Endothelial cell (in vitro differentiated cells): ENCODE measurements around the gene PTPRT. TPM values are rescaled to one million over a fixed set of nuclear protein-coding genes. Genes with fewer than 3 reads are reported as not detected.

ENCODE experiments used
- DNase-seq: peaks from one replicate; pipeline ENCODE4 v3.0.0; 2021; ENCODE audit warnings: low spot score
- H3K27ac Mint-ChIP-seq: one replicate; pipeline ENCODE4 v1.8.0; 2021; ENCODE audit warnings: mixed read lengths, inconsistent platforms; ENCODE audit not compliant: unreplicated experiment
- H3K27me3 Mint-ChIP-seq: one replicate; pipeline ENCODE4 v1.8.0; 2021; ENCODE audit warnings: mild to moderate bottlenecking, moderate library complexity, mixed read lengths, inconsistent platforms; ENCODE audit not compliant: unreplicated experiment
- H3K36me3 Mint-ChIP-seq: one replicate; pipeline ENCODE4 v1.8.0; 2021; ENCODE audit warnings: mild to moderate bottlenecking, low read depth, mixed read lengths, inconsistent platforms; ENCODE audit not compliant: unreplicated experiment
- H3K4me1 Mint-ChIP-seq: one replicate; pipeline ENCODE4 v1.8.0; 2021; ENCODE audit warnings: mild to moderate bottlenecking, mixed read lengths, inconsistent platforms; ENCODE audit not compliant: unreplicated experiment
- H3K4me3 Mint-ChIP-seq: one replicate; pipeline ENCODE4 v1.8.0; 2021; ENCODE audit warnings: mild to moderate bottlenecking, mixed read lengths, inconsistent platforms; ENCODE audit not compliant: unreplicated experiment
- H3K9me3 Mint-ChIP-seq: one replicate; pipeline ENCODE4 v1.8.0; 2021; ENCODE audit warnings: mixed read lengths, inconsistent platforms; ENCODE audit not compliant: unreplicated experiment
- total RNA-seq: library from RNA; stranded (reverse); fragmentation: NEBNext Ultra II Directional; extraction: Animal tissue kit (Norgen Biotek cat#: 25700); gene quantifications from one replicate; pipeline ENCODE4 v1.2.1, GENCODE V29; 2021; ENCODE audit not compliant: unreplicated experiment
- TF ChIP-seq, protein P1 (sequence below): fragments of 200-600 bp; sonication (generic); IDR thresholded peaks from one replicate; pipeline ENCODE4 v1.5.0; 2021; ENCODE audit warnings: antibody characterized with exemption; ENCODE audit not compliant: unreplicated experiment

Gene PTPRT
- total RNA-seq, 1 donor from 2014 or later = 0.10 TPM

DNA sequence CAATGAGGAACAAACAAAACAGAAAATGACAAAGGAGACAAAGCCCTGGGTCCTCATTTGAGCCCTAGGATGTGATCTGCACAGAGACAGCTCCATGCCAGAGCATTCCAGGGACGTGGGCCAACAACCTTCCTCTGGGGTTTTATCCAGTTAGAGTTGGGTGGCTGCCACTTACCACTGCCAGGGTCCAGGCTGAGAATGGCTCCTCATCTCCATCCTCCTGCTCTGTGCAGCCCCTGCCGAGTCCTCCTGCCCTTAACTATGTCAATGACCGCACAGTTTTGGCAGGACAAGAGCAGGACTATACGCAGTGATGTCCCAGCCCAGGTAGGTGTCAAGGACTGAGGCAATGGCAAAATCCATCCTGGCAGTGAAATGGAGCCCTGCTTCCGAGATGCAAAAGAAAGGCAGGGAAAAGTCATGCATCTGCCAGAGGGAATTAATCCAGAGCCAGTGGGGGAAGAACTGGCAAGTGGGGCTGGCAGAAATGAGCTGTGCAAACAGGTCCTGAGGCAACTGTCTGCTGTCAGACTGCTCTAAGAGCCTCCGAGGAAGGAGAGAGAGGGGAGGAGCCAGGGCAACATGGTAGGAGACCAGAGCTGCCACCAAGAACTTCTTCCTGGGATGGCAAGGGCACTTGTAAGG lies 449.4 kb downstream of the PTPRT start:
- Mint-ChIP-seq H3K27ac (no peak overlapping the region), H3K27me3 (peaks cover 11% of the 10 kb centered on the region), H3K4me1 (no peaks in the 10 kb centered on the region), H3K9me3 (peaks cover 54% of the 10 kb centered on the region), H3K36me3 (peaks cover 10% of the 10 kb centered on the region), H3K4me3 (no peak overlapping the region)
- TF ChIP-seq, protein P1, sequence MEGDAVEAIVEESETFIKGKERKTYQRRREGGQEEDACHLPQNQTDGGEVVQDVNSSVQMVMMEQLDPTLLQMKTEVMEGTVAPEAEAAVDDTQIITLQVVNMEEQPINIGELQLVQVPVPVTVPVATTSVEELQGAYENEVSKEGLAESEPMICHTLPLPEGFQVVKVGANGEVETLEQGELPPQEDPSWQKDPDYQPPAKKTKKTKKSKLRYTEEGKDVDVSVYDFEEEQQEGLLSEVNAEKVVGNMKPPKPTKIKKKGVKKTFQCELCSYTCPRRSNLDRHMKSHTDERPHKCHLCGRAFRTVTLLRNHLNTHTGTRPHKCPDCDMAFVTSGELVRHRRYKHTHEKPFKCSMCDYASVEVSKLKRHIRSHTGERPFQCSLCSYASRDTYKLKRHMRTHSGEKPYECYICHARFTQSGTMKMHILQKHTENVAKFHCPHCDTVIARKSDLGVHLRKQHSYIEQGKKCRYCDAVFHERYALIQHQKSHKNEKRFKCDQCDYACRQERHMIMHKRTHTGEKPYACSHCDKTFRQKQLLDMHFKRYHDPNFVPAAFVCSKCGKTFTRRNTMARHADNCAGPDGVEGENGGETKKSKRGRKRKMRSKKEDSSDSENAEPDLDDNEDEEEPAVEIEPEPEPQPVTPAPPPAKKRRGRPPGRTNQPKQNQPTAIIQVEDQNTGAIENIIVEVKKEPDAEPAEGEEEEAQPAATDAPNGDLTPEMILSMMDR = no peak
- DNase-seq = no peak

DNA sequence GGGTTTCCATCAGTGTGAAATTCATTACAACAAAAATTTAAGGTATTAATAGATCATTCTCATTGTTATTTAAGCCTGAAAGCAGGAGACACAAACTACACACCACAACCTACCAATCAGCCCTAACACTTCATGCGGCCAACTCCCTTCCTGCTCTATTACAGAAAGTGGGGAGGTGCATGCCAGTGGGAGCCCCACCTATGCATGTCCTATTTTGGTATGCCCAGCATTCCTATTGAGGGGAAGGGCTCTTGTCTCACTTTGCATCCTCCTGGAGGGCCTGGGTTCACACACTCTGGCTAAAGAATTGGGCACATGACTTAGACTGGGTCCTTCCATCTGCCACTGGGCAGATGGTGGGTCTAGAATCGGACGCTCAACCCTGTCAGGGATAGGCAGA lies 450.0 kb downstream of the PTPRT start:
- Mint-ChIP-seq H3K4me3 (no peak overlapping the region), H3K36me3 (peaks cover 14% of the 10 kb centered on the region), H3K9me3 (peaks cover 58% of the 10 kb centered on the region), H3K4me1 (no peaks in the 10 kb centered on the region), H3K27me3 (peaks cover 11% of the 10 kb centered on the region), H3K27ac (no peak overlapping the region)
- DNase-seq = no peak
- TF ChIP-seq, protein P1 = no peak

DNA sequence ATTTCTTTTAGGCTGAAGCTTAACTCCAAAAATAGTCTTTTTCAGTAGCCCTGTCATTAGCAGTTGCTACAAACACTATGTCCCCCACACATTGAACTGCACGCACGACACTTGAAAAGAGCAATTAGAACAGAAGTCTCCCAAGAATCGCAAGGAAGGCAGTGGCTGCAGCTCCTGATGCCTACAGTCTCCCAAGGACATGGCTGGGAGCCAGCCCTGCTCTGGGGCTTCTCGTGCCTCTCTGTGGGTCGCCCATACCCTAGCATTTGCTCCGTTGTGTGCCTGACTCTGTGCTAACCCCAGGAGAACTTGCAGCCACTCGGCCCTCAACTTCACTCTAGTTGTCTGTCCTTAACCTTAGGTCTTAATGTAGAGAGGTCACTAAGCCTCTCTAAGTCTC lies 454.2 kb downstream of the PTPRT start:
- H3K4me3 Mint-ChIP-seq = no peak overlapping the region
- peaks cover 10% of the 10 kb centered on the region for H3K27me3 Mint-ChIP-seq
- H3K36me3 Mint-ChIP-seq = peaks cover 21% of the 10 kb centered on the region

DNA sequence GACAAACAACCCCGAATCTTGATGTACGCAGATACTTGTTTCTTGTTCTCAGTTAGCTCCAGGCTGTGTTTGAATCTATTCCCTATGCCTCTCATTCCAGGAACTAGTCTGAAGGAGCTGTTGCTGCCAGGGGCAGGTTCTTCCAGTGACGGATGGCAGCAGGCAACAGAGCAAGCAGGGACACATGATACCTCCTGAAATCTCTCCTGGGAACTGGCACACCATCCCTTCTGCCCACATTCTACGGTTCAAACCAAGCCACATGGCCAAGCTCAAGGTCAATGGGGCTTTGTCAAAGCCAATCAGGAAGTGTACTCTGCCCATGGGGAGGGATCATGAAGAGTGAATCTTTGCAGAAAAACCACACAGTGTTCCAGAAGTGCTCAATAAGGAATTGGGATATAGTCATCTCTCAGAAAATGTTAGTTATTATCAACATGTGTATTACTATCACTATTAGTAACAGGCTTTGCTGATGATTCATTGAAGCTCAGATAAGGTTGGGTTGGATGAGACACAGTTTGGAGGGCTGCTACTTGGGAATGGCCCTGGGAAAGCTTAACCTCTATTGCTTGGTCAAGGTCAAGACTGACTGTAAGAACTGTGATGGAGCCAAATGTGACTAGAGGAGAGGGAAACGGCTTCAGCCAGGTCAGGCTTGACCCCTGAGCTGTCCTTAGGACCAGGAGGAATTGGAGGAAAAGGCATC lies 454.9 kb downstream of the PTPRT start:
- Mint-ChIP-seq H3K27me3 (peaks cover 14% of the 10 kb centered on the region), H3K4me1 (no peaks in the 10 kb centered on the region), H3K9me3 (peaks cover 47% of the 10 kb centered on the region), H3K27ac (no peak overlapping the region), H3K36me3 (peaks cover 21% of the 10 kb centered on the region), H3K4me3 (no peak overlapping the region)
- no peak for DNase-seq
- TF ChIP-seq, protein P1 = no peak

More for the DNA sequence above, 454.2 kb downstream of the PTPRT start:
- H3K9me3 Mint-ChIP-seq = peaks cover 44% of the 10 kb centered on the region
- no peaks in the 10 kb centered on the region for H3K4me1 Mint-ChIP-seq
- DNase-seq = no peak
- no peak overlapping the region for H3K27ac Mint-ChIP-seq
- TF ChIP-seq, protein P1 = no peak

DNA sequence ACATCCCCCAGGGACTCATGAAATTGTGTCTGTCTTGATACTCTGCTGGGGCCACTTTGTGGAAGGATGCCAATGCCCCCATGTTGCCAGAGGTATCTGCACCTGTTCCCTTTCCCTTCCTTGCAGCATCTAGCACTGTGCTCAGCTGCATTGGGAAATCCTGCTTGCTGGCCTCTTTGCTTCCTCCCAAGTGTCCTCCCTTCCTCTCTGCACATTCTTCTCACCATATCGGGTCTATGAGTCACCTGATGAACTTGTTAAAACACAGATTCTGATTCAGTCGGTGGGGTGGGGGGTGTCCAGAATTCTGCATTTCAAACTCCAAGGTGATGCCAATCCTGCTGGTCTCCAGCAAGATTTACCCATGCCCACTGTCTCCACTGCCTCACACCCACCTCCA lies 467.8 kb downstream of the PTPRT start:
- Mint-ChIP-seq H3K36me3 (peaks cover 9% of the 10 kb centered on the region), H3K9me3 (peaks cover 7% of the 10 kb centered on the region), H3K27ac (no peak overlapping the region), H3K4me3 (no peak overlapping the region), H3K27me3 (peaks cover 5% of the 10 kb centered on the region), H3K4me1 (no peaks in the 10 kb centered on the region)
- no peak for DNase-seq
- TF ChIP-seq, protein P1 = no peak
